RCC 7860 (cell line): ENCODE data around the gene DCBLD2.

Source experiments
- DNase-seq: peaks from one replicate; pipeline ENCODE4 v3.0.0-alpha.2; 2015; ENCODE audit warnings: low spot score
- FAIRE-seq: peaks from 2 replicates; lab custom pipeline; 2012; peaks lifted over from hg19 to GRCh38; lab: Jason Lieb, UNC

DCBLD2 gene

GRCh38 chr3:98798820-98799219 is 102.7 kb downstream of the DCBLD2 start:
- DNase-seq (no peak), FAIRE-seq (no peak)

DNA sequence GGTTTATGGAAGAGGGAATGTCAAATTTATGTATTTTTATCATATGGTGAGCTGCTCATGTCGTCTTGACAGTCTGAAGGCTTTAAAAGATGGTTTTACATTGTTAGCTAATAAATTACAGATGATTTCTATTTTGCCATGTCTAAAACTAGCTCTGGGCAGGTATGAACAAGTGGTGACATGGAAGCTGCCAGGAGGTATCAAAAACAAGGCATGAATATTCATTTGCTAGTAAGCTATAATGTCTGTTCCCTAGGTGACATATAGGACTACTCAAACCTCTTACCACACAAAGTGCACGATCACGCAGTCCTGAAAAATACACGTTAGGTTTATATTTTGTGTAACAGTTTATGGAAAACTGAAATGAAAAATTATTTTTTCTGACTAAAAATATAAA is 103.6 kb downstream of the DCBLD2 start:
- FAIRE-seq (no peak), DNase-seq (no peak)

- DNase-seq (no peak), FAIRE-seq (no peak)
Measured at GRCh38 chr3:98796334-98796733, 105.2 kb downstream of the DCBLD2 start.

- FAIRE-seq (peak; percentile 10), DNase-seq (no peak)
Measured at GRCh38 chr3:98793971-98794370, 107.5 kb downstream of the DCBLD2 start.

- DNase-seq, result no peak
- no peak for FAIRE-seq
Measured at GRCh38 chr3:98791341-98792325, 109.9 kb downstream of the DCBLD2 start.

- DNase-seq (no peak), FAIRE-seq (no peak)
Measured at GRCh38 chr3:98788651-98789050, 112.8 kb downstream of the DCBLD2 start.

GRCh38 chr3:98787181-98787580 is 114.3 kb downstream of the DCBLD2 start:
- FAIRE-seq (no peak), DNase-seq (no peak)

GRCh38 chr3:98786364-98787006 is 115.0 kb downstream of the DCBLD2 start:
- DNase-seq (no peak), FAIRE-seq (no peak)

DNA sequence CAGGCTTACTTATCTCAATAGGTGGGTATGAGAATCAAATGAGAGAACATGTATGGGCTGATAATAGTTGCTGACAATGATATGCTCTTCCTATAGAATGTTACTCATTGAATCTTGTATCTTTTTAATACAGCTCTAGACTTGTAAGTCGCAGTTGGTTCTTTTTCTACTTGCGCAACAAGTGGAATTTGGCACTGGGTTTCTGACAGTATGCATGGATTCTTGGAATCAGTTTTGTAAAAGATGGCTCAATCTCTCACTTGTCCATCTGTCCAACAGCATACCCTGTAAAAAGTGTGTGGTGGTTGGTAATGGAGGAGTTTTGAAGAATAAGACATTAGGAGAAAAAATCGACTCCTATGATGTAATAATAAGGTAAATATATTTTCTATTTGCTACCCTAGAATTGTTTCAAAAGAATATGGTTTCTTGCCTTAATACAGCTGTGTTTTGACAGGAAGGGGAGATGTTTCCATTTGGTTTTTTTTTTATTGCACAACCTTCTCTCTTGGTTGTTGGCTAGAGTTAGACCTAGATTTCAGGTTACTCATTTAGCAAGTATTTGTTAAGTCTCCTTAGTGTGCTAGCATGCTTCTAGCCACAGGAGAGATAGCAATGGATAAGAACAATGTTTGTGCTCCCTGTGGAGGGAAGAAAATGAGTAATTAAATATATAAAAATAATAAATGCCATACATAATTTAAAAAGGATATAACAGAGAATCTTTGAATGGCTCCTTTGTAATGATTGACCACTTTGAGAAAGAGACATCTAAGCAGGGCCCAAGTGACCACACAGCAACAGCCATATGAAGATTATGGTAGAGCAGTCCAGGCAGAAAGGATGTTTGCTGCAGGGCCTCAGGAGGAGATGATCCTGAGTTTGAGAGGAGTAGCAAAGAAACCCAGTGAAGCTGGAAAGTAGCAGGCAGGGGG is 116.6 kb downstream of the DCBLD2 start:
- DNase-seq (peak; percentile 75), FAIRE-seq (peak; percentile 86)

- FAIRE-seq (no peak), DNase-seq (no peak)
Measured at GRCh38 chr3:98784042-98784441, 117.5 kb downstream of the DCBLD2 start.

DNA sequence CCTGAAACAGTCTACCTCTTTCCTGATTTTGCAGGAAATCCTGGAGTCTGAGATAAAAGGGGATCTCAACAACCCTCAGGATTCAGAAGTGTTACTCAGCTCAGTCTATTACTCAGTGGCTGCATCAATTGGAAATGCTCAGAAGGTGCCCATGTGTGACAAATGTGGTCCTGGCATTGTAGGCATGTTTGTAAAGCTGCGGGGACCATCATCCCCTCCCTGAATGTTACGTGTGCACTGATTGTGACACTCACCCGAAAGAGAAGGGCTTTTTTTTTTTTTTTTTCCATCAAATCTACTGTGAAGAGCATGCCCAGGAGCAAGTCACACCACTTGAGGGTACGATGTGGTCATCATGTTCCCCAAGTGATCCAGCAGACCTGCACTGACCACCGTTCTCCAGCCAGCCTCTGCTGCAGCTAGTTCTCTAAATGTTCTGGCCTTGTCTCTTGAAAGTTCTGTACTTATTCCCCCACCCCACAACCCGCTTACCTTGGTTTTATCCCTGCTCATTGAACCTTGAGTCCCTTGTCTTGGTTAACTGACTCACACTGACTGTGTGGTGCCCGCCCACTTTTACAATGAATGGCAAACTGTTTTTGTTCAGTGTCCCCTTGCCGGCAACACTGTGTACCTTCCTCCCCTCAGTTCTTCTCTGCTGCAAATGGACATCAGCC is 118.5 kb downstream of the DCBLD2 start:
- FAIRE-seq (peak; percentile 90), DNase-seq (peak; percentile 82)

DNA sequence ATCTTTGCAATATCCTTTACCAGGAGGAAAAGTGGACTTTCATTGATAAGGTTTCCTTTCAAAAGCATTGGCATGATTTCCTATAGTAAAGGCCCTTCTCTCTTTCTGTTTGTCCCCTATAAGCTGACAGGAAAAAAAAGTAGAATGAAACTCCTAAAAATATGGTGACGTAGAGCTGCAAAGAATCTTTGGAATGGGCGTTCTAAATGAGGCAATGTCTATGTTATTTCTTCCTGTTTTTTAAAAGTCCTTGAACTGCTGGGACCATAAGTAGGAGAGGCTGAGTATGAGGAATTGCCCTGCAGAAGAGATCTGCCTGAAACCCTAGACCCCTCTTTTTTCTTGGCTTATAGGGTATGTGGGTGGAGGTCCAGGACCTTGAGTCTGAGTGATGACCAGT is 121.2 kb downstream of the DCBLD2 start:
- DNase-seq (no peak), FAIRE-seq (no peak)

DNA sequence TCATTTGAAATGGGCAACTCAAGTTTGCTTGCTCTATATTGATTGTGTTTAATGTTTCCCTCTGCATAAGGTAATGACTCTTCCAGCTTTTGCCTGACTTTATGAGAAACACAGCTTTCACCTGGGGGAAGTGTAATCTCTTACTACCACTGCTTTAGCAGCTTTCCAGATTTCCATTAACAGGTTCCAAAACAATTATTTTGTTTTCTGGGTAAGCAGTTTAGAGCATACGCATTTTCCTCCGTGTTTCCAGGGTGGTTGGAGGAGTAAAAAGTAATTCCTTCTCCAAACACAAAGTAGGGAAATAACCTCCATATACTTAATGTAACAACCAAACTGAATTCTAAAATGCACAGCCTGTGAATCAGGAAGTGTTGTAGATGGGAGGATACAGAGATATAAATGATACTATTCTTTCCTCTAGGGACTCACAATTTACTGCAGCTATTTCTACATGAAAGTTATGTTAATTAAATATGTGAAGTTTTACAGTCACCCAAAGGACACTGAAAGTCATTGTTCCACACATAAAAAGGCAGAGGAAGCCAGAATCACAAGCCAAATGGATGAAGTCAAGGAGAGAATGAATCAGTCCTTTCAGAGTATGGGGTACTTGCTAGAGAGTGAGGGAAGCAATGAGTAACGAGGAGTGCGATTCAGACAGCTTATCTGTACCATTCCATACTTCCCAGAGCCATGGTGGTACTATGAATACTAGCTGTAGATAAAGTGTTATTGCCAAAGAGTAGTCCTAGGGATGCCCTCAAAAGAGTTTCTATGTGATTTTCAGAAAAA is 121.8 kb downstream of the DCBLD2 start:
- no peak for DNase-seq
- FAIRE-seq, result no peak

DNA sequence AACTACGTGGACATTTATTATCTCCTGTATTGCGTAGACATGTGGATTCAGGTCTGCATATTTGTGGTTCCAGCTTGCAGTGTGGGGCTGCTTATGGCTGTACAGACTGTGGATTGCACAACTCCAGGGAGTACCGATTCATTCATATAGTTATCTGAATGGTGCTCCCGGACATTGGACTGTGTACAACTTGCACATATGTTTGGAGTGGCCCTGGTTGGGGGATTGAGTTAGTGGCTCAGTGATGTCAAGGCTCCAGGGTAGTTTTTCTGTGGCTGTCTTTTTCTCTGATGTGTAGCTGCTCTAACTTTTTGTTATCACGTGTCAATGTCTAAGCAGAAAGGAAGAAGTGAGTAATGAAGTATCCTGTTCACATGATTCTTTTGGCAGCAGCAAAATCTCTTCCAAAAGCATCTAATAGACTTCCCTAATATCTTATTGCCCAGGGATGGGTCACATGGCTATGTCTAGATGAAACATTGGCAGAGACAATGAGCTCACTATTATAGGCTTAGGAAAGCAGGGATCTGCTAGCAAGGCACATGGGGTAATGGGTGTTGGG is 122.6 kb downstream of the DCBLD2 start:
- DNase-seq, result peak; percentile 74

GRCh38 chr3:98778383-98778782 is 123.1 kb downstream of the DCBLD2 start:
- FAIRE-seq (no peak), DNase-seq (peak; percentile 35)

More for the DNA sequence above, 122.6 kb downstream of the DCBLD2 start:
- FAIRE-seq, result peak; percentile 78

DNA sequence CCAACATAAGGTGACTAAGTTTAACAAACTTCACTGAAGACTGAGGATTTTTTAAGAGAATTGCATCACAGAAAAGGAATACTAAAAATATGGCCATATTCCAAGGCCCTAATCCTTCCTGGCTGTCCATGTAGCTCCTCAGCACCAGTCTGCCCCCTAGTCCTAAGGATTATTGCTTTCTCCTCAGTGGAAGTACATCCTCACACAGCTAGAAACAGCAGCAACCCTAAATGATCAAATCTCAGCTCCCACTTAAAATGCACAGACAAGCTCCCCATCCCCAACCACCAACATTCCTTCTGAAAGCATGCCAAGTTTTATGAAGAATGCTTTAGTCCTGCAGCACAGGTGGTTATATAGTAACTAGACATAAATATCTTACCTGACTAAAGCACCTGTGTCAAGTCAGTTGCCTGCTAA is 123.7 kb downstream of the DCBLD2 start:
- DNase-seq, result no peak
- no peak for FAIRE-seq

- DNase-seq (no peak), FAIRE-seq (no peak)
Measured at GRCh38 chr3:98777286-98777685, 124.2 kb downstream of the DCBLD2 start.

GRCh38 chr3:98776140-98776493 is 125.4 kb downstream of the DCBLD2 start:
- DNase-seq (no peak), FAIRE-seq (no peak)

- DNase-seq (no peak), FAIRE-seq (no peak)
Measured at GRCh38 chr3:98775459-98776139, 125.9 kb downstream of the DCBLD2 start.
